DND-41 (cell line): ENCODE measurements around the gene RNF2.

Experiments
- ATAC-seq: fragments of 200-7000 bp; cut with Tn5 transposase; 3 replicates; pipeline ENCODE4 v1.9.1; 2021; ENCODE audit warnings: low read depth; ENCODE audit not compliant: insufficient read depth
- DNase-seq: peaks from one replicate; pipeline ENCODE4 v3.0.0-alpha.2; 2020
- H2AFZ ChIP-seq: 2 replicates; pipeline ENCODE4 v1.6.0; 2012; ENCODE audit warnings: low read depth, low read length
- H3K27ac ChIP-seq: 2 replicates; pipeline ENCODE4 v1.5.1; 2012; ENCODE audit warnings: low read length, inconsistent platforms
- H3K27me3 ChIP-seq: fragments of 200-600 bp; sonication (generic); 2 replicates; pipeline ENCODE4 v1.6.0; 2012; ENCODE audit warnings: low read length, mild to moderate bottlenecking, inconsistent platforms; ENCODE audit not compliant: insufficient read depth, poor library complexity
- H3K36me3 ChIP-seq: 2 replicates; pipeline ENCODE4 v1.5.1; 2012; ENCODE audit warnings: low read length, inconsistent platforms; ENCODE audit not compliant: insufficient read depth
- H3K4me1 ChIP-seq: 2 replicates; pipeline ENCODE4 v1.5.1; 2012; ENCODE audit warnings: mild to moderate bottlenecking, low read length; ENCODE audit not compliant: insufficient read depth
- H3K4me2 ChIP-seq: 2 replicates; pipeline ENCODE4 v1.6.0; 2012; ENCODE audit warnings: mild to moderate bottlenecking, moderate library complexity, low read length, inconsistent platforms; ENCODE audit not compliant: insufficient read depth
- H3K4me3 ChIP-seq, 2 experiments: fragments of 200-600 bp in 1 of 2; shearing (Covaris generic) in 1 of 2; 2 replicates each; pipeline ENCODE4 v1.5.1; 2012 to 2016; ENCODE audit warnings: inconsistent platforms in 2 of 2, low read length in 2 of 2, mild to moderate bottlenecking in 2 of 2, low read depth in 1 of 2, moderate library complexity in 1 of 2
- H3K79me2 ChIP-seq: 2 replicates; pipeline ENCODE4 v1.6.0; 2012; ENCODE audit warnings: low read length, inconsistent platforms; ENCODE audit not compliant: insufficient read depth
- H3K9ac ChIP-seq: 2 replicates; pipeline ENCODE4 v1.6.0; 2012; ENCODE audit warnings: low read depth, mild to moderate bottlenecking, inconsistent platforms, low read length, moderate library complexity
- H3K9me3 ChIP-seq: 2 replicates; pipeline ENCODE4 v1.5.1; 2012; ENCODE audit warnings: low read length, moderate library complexity, mild to moderate bottlenecking, inconsistent platforms; ENCODE audit not compliant: insufficient read depth, severe bottlenecking
- H4K20me1 ChIP-seq: 2 replicates; pipeline ENCODE4 v1.6.0; 2012; ENCODE audit warnings: low read length; ENCODE audit not compliant: insufficient read depth
- EZH2 ChIP-seq: IDR thresholded peaks from 3 replicates; pipeline ENCODE4 v1.6.1; 2012; ENCODE audit warnings: borderline replicate concordance, low read depth, mild to moderate bottlenecking, moderate library complexity, low read length, inconsistent platforms; ENCODE audit not compliant: severe bottlenecking
- TF ChIP-seq, protein P1 (sequence below): IDR thresholded peaks from 2 replicates; pipeline ENCODE4 v1.5.1; 2012; ENCODE audit warnings: borderline replicate concordance, low read length, moderate library complexity, mild to moderate bottlenecking; ENCODE audit not compliant: poor library complexity, severe bottlenecking; ENCODE audit errors: extremely low read depth

RNF2 gene

DNA sequence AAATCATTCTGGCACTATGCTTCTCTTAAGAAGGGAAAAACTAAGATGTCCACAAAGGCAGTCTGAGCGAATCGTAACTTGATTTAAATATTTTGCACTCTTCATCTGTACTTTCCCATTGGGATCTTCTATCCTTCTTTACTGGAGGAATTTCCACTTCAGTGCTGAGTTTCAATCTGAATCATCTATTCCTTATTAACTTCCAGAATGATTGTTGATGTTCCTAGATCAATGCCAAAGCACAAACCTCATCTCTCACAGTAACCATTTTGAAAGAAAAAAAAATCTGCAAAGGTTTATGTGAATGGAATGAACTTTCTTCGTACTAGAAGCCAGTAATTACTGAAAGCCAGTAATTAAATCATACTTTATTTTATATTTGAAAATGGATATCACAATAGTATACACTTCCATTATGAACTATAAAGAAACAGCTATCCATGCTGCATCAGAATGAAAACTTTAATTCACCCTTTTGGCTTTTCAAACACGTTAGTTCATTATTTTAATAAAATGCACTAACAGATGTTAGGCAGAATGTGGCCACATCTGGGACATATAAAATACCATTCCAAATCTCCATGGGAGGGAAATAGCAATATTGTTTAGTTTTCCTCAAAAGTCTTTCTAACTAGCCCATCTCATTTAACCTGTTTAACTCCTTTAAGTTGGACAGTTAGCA lies 5.5 kb upstream of the RNF2 start:
- Histone ChIP-seq H3K4me2 (no peak overlapping the region), H2AFZ (no peak overlapping the region), H3K9ac (no peak overlapping the region), H3K27ac (no peak overlapping the region), H3K36me3 (no peaks in the 10 kb centered on the region), H4K20me1 (no peaks in the 10 kb centered on the region), H3K79me2 (no peaks in the 10 kb centered on the region), H3K27me3 (peaks cover 7% of the 10 kb centered on the region), H3K4me1 (peaks cover 2% of the 10 kb centered on the region), H3K4me3 (no peak overlapping the region), H3K9me3 (no peaks in the 10 kb centered on the region)
- DNase-seq (no peak), ATAC-seq (no peak)
- no peak for TF ChIP-seq EZH2
- TF ChIP-seq, protein P1, sequence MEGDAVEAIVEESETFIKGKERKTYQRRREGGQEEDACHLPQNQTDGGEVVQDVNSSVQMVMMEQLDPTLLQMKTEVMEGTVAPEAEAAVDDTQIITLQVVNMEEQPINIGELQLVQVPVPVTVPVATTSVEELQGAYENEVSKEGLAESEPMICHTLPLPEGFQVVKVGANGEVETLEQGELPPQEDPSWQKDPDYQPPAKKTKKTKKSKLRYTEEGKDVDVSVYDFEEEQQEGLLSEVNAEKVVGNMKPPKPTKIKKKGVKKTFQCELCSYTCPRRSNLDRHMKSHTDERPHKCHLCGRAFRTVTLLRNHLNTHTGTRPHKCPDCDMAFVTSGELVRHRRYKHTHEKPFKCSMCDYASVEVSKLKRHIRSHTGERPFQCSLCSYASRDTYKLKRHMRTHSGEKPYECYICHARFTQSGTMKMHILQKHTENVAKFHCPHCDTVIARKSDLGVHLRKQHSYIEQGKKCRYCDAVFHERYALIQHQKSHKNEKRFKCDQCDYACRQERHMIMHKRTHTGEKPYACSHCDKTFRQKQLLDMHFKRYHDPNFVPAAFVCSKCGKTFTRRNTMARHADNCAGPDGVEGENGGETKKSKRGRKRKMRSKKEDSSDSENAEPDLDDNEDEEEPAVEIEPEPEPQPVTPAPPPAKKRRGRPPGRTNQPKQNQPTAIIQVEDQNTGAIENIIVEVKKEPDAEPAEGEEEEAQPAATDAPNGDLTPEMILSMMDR: no peak

DNA sequence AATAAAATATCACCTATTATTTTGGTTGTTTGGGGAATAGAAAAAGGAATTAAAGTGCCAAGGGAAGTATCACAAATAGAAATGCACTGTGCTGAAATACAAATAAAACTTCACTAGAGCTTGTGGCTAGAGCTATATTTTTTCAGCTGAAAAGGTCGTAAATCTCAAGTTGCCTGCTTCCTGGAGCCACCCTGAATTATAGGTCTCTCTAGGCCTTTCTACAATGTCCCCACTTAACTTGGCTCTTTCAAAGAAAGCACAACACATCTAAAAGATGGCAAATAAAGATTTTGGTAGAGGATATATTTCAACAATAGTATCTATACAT lies 5.0 kb upstream of the RNF2 start:
- no peak overlapping the region for H3K4me3 ChIP-seq
- no peak overlapping the region for H3K27ac ChIP-seq
- no peak overlapping the region for H3K4me2 ChIP-seq
- peaks cover 5% of the 10 kb centered on the region for H3K4me1 ChIP-seq
- H4K20me1 ChIP-seq: no peaks in the 10 kb centered on the region
- H3K9me3 ChIP-seq: no peaks in the 10 kb centered on the region
- TF ChIP-seq, protein P1: no peak
- no peak for TF ChIP-seq EZH2
- H3K9ac ChIP-seq: no peak overlapping the region
- DNase-seq (no peak), ATAC-seq (no peak)
- H3K36me3 ChIP-seq: no peaks in the 10 kb centered on the region
- no peaks in the 10 kb centered on the region for H3K79me2 ChIP-seq
- no peak overlapping the region for H2AFZ ChIP-seq
- peaks cover 7% of the 10 kb centered on the region for H3K27me3 ChIP-seq

DNA sequence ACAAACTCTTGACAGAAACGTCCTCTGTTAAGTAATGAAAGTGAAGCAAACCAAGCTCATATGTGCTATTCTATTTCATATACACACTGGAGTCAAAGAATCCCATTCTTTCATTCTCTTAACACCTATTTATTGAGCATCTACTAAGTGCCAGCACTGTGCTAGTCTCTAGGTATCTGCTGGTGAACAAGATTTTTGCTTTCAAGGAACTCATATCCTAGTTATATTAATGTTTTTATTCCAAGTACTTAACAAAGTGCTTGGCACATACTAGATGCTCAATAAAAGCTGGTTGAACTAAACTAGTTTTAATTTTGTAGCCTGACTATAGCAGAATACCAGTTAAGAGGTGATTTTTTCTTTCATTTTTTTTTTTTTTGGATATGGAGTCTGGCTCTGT lies 3.6 kb upstream of the RNF2 start:
- Histone ChIP-seq H4K20me1 (no peaks in the 10 kb centered on the region), H3K4me1 (peaks cover 10% of the 10 kb centered on the region), H3K27me3 (no peaks in the 10 kb centered on the region), H3K9ac (no peak overlapping the region), H2AFZ (no peak overlapping the region), H3K9me3 (no peaks in the 10 kb centered on the region), H3K4me3 (no peak overlapping the region), H3K79me2 (peaks cover 10% of the 10 kb centered on the region), H3K4me2 (no peak overlapping the region), H3K36me3 (no peaks in the 10 kb centered on the region; the same call in 1 of the 2 replicates), H3K27ac (no peak overlapping the region)
- no peak for ATAC-seq
- TF ChIP-seq EZH2: no peak
- TF ChIP-seq, protein P1: no peak
- no peak for DNase-seq

DNA sequence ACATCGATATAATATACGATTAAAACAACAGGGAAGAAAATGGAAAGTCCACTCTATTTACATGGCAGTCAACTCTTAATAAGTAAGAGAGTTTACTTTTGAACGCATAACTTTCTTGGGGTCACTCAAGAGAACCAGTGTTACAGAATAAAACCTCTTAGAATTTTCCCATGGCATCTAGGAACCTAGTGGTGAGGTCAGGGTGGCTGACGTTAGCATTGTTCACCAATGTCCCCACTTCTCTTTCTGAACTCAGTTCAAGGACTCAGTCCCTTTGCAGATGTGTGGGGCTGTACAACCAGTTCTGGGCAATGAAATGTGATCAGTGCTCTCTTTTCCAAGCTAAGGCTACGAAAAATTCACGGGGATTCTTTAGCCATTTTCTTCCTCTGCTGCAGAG lies 2.6 kb upstream of the RNF2 start:
- TF ChIP-seq, protein P1: no peak
- TF ChIP-seq EZH2: no peak
- peaks cover 20% of the 10 kb centered on the region for H3K4me1 ChIP-seq
- no peak overlapping the region for H3K27ac ChIP-seq
- no peaks in the 10 kb centered on the region; the same call in 1 of the 2 replicates for H3K36me3 ChIP-seq
- H3K4me2 ChIP-seq: no peak overlapping the region
- H3K27me3 ChIP-seq: no peaks in the 10 kb centered on the region
- H2AFZ ChIP-seq: no peak overlapping the region
- H3K9me3 ChIP-seq: no peaks in the 10 kb centered on the region
- H4K20me1 ChIP-seq: peaks cover 9% of the 10 kb centered on the region; the same call in 1 of the 2 replicates
- DNase-seq: no peak
- no peak overlapping the region for H3K4me3 ChIP-seq
- peaks cover 20% of the 10 kb centered on the region for H3K79me2 ChIP-seq
- H3K9ac ChIP-seq: no peak overlapping the region
- no peak for ATAC-seq
